HepG2 (cell line): Measurements from ENCODE around the gene EPB41. TPM values are rescaled to one million over a fixed set of nuclear protein-coding genes. Genes with fewer than 3 reads are reported as not detected.

Experiments used
- ATAC-seq: fragments of 200-7000 bp; cut with Tn5 transposase; 3 replicates; pipeline ENCODE4 v1.9.1; 2020; ENCODE audit warnings: mild to moderate bottlenecking, moderate library complexity
- BruUV-seq: library from RNA; stranded (reverse); fragments of 400-500 nt; replicated peaks from 2 replicates; lab custom pipeline; 2021; lab: Mats Ljungman, UMichigan
- CTCF ChIA-PET: fragments of 300-600 bp; formaldehyde crosslinking; extraction: SDS; loops from one replicate; lab custom pipeline; 2021; ENCODE audit warnings: low total read pairs, inconsistent platforms, low intra/inter-chr PET ratio; lab: Yijun Ruan, JAX
- POLR2A ChIA-PET: fragments of 350-600 bp; sonication (Branson Sonifier 250); formaldehyde crosslinking; loops from one replicate; lab custom pipeline; 2020; ENCODE audit warnings: antibody characterized with exemption, inconsistent platforms; lab: Yijun Ruan, JAX
- DNase-seq: peaks from one replicate; pipeline ENCODE4 v3.0.0-alpha.2; 2015; ENCODE audit warnings: low spot score
- FAIRE-seq: peaks from 3 replicates; lab custom pipeline; 2011; peaks lifted over from hg19 to GRCh38; lab: Jason Lieb, UNC
- H2AFZ ChIP-seq: one replicate; pipeline ENCODE4 v1.6.1; 2011; ENCODE audit warnings: low read length, inconsistent platforms
- H3K27ac ChIP-seq: fragments of 300-600 bp; 3 replicates; pipeline ENCODE4 v1.8.0; 2011; ENCODE audit warnings: mixed run types, mild to moderate bottlenecking, mixed read lengths, low read length, inconsistent platforms; ENCODE audit not compliant: insufficient read depth; ENCODE audit errors: extremely low read length
- H3K27me3 ChIP-seq, 2 experiments: fragments of 200-600 bp in 1 of 2; 2 replicates in 1 of 2; 3 replicates in 1 of 2; pipeline versions ENCODE4 v1.6.0 to v1.8.0; 2011; ENCODE audit warnings: low read length in 2 of 2, mild to moderate bottlenecking in 2 of 2, moderate library complexity in 2 of 2, inconsistent platforms in 1 of 2; ENCODE audit not compliant: insufficient read depth in 2 of 2, control insufficient read depth in 1 of 2
- H3K36me3 ChIP-seq, 2 experiments: fragments of 200-600 bp in 1 of 2; replicated peaks in 1 of 2; 2 replicates in 1 of 2; 3 replicates in 1 of 2; pipeline versions ENCODE4 v1.5.1 to v1.8.0; 2011; ENCODE audit warnings: low read length in 2 of 2, inconsistent platforms in 1 of 2; ENCODE audit not compliant: insufficient read depth in 2 of 2, control insufficient read depth in 1 of 2
- H3K4me1 ChIP-seq: 2 replicates; pipeline ENCODE4 v1.5.1; 2012; ENCODE audit warnings: low read length, inconsistent platforms; ENCODE audit not compliant: insufficient read depth
- H3K4me2 ChIP-seq: 2 replicates; pipeline ENCODE4 v1.6.0; 2011; ENCODE audit warnings: low read depth, low read length, inconsistent platforms
- H3K4me3 ChIP-seq, 3 experiments: fragments of 200-600 bp in 1 of 3; sonication (generic), shearing (Covaris generic) in 1 of 3; replicated peaks in 1 of 3; 2 replicates each; pipeline ENCODE4 v1.5.1; 2011 to 2016; ENCODE audit warnings: low read length in 3 of 3, inconsistent platforms in 2 of 3, low read depth in 2 of 3, mild to moderate bottlenecking in 2 of 3, control low read depth in 1 of 3, mixed read lengths in 1 of 3; ENCODE audit not compliant: insufficient read depth in 1 of 3
- H3K79me2 ChIP-seq: one replicate; pipeline ENCODE4 v1.6.1; 2011; ENCODE audit warnings: low read length, inconsistent platforms; ENCODE audit not compliant: insufficient read depth
- H3K9ac ChIP-seq: 2 replicates; pipeline ENCODE4 v1.6.0; 2011; ENCODE audit warnings: mild to moderate bottlenecking, low read depth, low read length, inconsistent platforms; ENCODE audit not compliant: insufficient read depth
- H3K9me3 ChIP-seq: 2 replicates; pipeline ENCODE4 v1.5.1; 2012; ENCODE audit warnings: mild to moderate bottlenecking, low read length
- H4K20me1 ChIP-seq: 2 replicates; pipeline ENCODE4 v1.6.0; 2011; ENCODE audit warnings: inconsistent platforms, mild to moderate bottlenecking, low read length, moderate library complexity; ENCODE audit not compliant: insufficient read depth
- ARHGAP35 ChIP-seq: sonication (generic); formaldehyde crosslinking; IDR thresholded peaks from 2 replicates; pipeline ENCODE4 v1.9.0; 2022; ENCODE audit warnings: mild to moderate bottlenecking, inconsistent platforms, moderate library complexity, missing genetic modification reagents, borderline replicate concordance
- CEBPZ ChIP-seq: IDR thresholded peaks from 2 replicates; pipeline ENCODE4 v1.6.1; 2012; ENCODE audit warnings: low read length, improper control_type of control experiment
- PLSCR1 ChIP-seq: sonication (generic); formaldehyde crosslinking; IDR thresholded peaks from 2 replicates; pipeline ENCODE4 v1.5.0; 2020; ENCODE audit warnings: missing genetic modification reagents, mild to moderate bottlenecking, borderline replicate concordance
- RBM22 ChIP-seq: fragments of 200-400 bp; formaldehyde crosslinking; optimal IDR thresholded peaks from 2 replicates; pipeline ENCODE3; 2017; ENCODE audit warnings: mild to moderate bottlenecking, low read length, moderate library complexity
- WGBS: methylation state at CpG from one replicate; pipeline ENCODE4 v1.1.6; 2017; ENCODE audit warnings: low lambda C conversion rate; 5-methylcytosine and 5-hydroxymethylcytosine counted together
- in situ Hi-C: cut with HindIII; loops from 2 replicates; pipeline ENCODE4 v1.10.0; 2017; ENCODE audit warnings: low pct_unique_long_range_greater_than_20kb; ENCODE audit not compliant: extremely low pct_ligation_motif_present
- intact Hi-C: fragments of 100-400 bp; cut with micrococcal nuclease; formaldehyde crosslinking; loops from one replicate; pipeline ENCODE4 v1.10.0; 2022; ENCODE audit not compliant: unreplicated experiment
- polyA plus RNA-seq, 8 experiments: library from polyadenylated mRNA; depleted of rRNA in 3 of 8; stranded (reverse) in 7 of 8; unstranded in 1 of 8; fragments of >200 nt; fragmentation: Illumina TruSeq in 4 of 8; extraction: Trizol in 4 of 8; gene quantifications; 2 replicates each; pipeline versions ENCODE4 v1.2.1 to v1.2.3, GENCODE V29; 2011 to 2016; ENCODE audit warnings: low read depth in 4 of 8, missing spikeins in 1 of 8, mixed read lengths in 1 of 8; ENCODE audit not compliant: insufficient read depth in 1 of 8
- total RNA-seq, 5 experiments: library from RNA; depleted of rRNA; stranded (reverse); fragments of >200 nt; fragmentation: Illumina TruSeq; extraction: Trizol; gene quantifications; 2 replicates each; pipeline ENCODE4 v1.2.3, GENCODE V29; 2016; ENCODE audit warnings: low read depth in 1 of 5

EPB41 gene
- total and polyA plus RNA-seq, 2 of the 13 experiments (the other 11 are each of a cell fraction or from before 2014, with no cell fraction given), result 34.5 to 46.7 TPM

GRCh38 chr1:29162476-29163138 lies 248.2 kb downstream of the EPB41 start:
- BruUV-seq, result no TSS peak

DNA sequence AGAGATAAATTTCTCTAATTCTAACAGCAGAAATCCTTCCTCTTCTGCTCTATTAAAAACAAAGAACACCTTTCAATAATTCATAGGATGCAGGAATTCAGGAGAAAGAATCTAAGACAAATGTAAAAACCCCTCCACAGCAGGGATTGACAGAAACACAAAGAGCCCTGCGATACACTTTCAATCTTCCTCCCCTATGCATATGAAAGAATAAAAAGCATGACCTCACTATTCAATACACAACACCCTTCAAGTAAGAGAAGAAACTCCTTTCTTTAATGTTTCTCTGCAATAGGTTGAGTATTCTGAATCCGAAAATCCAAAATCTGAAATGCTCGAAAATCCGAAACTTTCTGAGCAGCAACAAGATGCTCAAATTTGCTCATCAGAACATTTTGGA lies 250.2 kb downstream of the EPB41 start:
- H3K36me3 ChIP-seq, result peaks cover 17 to 75% of the 10 kb centered on the region in 2 experiments
- no peak overlapping the region for H3K9ac ChIP-seq
- TF ChIP-seq CEBPZ, result no peak
- no peak overlapping the region for H3K4me2 ChIP-seq
- peaks cover 80% of the 10 kb centered on the region for H3K79me2 ChIP-seq
- intact Hi-C loops, result no loop called here
- over 99% methylated on average over 4 of the region's 4 CpGs for WGBS
- no peak overlapping the region for H2AFZ ChIP-seq
- in situ Hi-C loops, result no loop called here
- ATAC-seq, result no peak
- H3K9me3 ChIP-seq, result no peaks in the 10 kb centered on the region
- FAIRE-seq, result no peak
- ChIA-PET CTCF (no interaction called here), POLR2A (interaction anchor here (3.0 kb wide), 1 partner anchor 16 kb away, joined by 11 read pairs; the partner anchor contains the start of gene SRSF4)
- no peaks in the 10 kb centered on the region for H3K27me3 ChIP-seq
- H4K20me1 ChIP-seq, result peaks cover 33% of the 10 kb centered on the region
- BruUV-seq, result no TSS peak
- peaks cover 43% of the 10 kb centered on the region for H3K4me1 ChIP-seq
- H3K27ac ChIP-seq, result no peak overlapping the region
- no peak for DNase-seq
- no peak overlapping the region for H3K4me3 ChIP-seq

More at GRCh38 chr1:29162476-29163138, 248.2 kb downstream of the EPB41 start:
- H3K27me3 ChIP-seq, result no peaks in the 10 kb centered on the region
- H3K4me3 ChIP-seq, result no peak overlapping the region
- no peaks in the 10 kb centered on the region for H3K9me3 ChIP-seq
- peaks cover 36% of the 10 kb centered on the region for H3K4me1 ChIP-seq
- H4K20me1 ChIP-seq, result peaks cover 20% of the 10 kb centered on the region
- DNase-seq (no peak), FAIRE-seq (no peak), ATAC-seq (no peak)
- WGBS, result 96% methylated on average over 9 of the region's 9 CpGs
- TF ChIP-seq ARHGAP35 (CRISPR knock-in tag) (no peak), PLSCR1 (no peak), RBM22 (peak; percentile 54)
- H3K27ac ChIP-seq, result no peak overlapping the region
- intact Hi-C loops (no loop called here), in situ Hi-C loops (no loop called here)
- peaks cover 60% of the 10 kb centered on the region for H3K79me2 ChIP-seq
- H3K9ac ChIP-seq, result no peak overlapping the region
- no peak overlapping the region for H3K4me2 ChIP-seq
- CTCF ChIA-PET, result no interaction called here
- POLR2A ChIA-PET, result interaction anchor here (0.6 to 1.8 kb wide), 2 partner anchors 19 to 529 kb away, joined by 3 read pairs; partner anchors contain the start of gene SRSF4
- peaks cover 19 to 79% of the 10 kb centered on the region in 2 experiments for H3K36me3 ChIP-seq
- H2AFZ ChIP-seq, result no peak overlapping the region
